Gastrocnemius medialis (tissue), 4 donors: ENCODE results near the gene PICK1.

ENCODE experiments used
- POLR2A ChIP-seq, 2 donors: fragments of 450-650 bp; IDR thresholded peaks; one replicate each; pipeline ENCODE4 v1.6.1; 2017; ENCODE audit warnings: antibody characterized with exemption in 2 of 2, mild to moderate bottlenecking in 2 of 2, moderate library complexity in 2 of 2
- TF ChIP-seq, protein P1 (sequence below), 5 experiments: fragments of 450-650 bp in 3 of 5; fragments of 200-600 bp in 2 of 5; sonication (generic) in 2 of 5; IDR thresholded peaks in 4 of 5; conservative IDR thresholded peaks in 1 of 5; 1 replicate in 4 of 5; 2 replicates in 1 of 5; pipeline ENCODE4 v1.5.1; 2016 to 2019; ENCODE audit warnings: antibody characterized with exemption in 5 of 5, mild to moderate bottlenecking in 3 of 5, moderate library complexity in 3 of 5

DNA sequence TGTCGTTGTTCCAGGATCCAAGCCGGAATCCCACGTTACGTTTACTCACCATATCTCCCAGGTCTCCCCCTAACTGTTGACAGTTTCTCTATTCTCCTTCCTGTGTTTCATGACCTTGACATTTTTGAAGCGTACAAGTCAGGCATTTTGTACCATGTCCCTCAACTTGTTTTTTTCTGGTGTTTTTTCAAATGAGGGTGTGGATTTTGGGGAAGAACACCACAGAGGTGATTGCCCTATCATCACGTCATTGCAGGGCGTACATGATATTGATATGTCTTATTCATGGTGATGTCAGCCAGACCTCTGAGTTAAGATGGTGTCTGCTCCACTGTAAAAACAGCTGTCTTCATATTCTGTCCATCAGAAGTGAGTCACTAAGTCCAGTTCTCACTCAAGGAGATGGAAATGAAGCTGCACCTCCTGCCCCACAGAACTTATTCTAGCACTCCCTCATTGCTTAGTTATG, 44.6 kb upstream of the PICK1 start:
- TF ChIP-seq, protein P1, sequence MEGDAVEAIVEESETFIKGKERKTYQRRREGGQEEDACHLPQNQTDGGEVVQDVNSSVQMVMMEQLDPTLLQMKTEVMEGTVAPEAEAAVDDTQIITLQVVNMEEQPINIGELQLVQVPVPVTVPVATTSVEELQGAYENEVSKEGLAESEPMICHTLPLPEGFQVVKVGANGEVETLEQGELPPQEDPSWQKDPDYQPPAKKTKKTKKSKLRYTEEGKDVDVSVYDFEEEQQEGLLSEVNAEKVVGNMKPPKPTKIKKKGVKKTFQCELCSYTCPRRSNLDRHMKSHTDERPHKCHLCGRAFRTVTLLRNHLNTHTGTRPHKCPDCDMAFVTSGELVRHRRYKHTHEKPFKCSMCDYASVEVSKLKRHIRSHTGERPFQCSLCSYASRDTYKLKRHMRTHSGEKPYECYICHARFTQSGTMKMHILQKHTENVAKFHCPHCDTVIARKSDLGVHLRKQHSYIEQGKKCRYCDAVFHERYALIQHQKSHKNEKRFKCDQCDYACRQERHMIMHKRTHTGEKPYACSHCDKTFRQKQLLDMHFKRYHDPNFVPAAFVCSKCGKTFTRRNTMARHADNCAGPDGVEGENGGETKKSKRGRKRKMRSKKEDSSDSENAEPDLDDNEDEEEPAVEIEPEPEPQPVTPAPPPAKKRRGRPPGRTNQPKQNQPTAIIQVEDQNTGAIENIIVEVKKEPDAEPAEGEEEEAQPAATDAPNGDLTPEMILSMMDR (IDR thresholded peaks at IDR 0.05 in 4 of 5, conservative IDR thresholded peaks at IDR 0.05 in 1 of 5) = no peak
- no peak for TF ChIP-seq POLR2A (IDR thresholded peaks at IDR 0.05)
